ENCODE results near the gene SPECC1. TPM values are rescaled to one million over a fixed set of nuclear protein-coding genes. Genes with fewer than 3 reads are reported as not detected.

The SPECC1 gene
- total and polyA plus RNA-seq, 12 donors, result 19.2 to 96.1 (median 40.3) TPM

DNA sequence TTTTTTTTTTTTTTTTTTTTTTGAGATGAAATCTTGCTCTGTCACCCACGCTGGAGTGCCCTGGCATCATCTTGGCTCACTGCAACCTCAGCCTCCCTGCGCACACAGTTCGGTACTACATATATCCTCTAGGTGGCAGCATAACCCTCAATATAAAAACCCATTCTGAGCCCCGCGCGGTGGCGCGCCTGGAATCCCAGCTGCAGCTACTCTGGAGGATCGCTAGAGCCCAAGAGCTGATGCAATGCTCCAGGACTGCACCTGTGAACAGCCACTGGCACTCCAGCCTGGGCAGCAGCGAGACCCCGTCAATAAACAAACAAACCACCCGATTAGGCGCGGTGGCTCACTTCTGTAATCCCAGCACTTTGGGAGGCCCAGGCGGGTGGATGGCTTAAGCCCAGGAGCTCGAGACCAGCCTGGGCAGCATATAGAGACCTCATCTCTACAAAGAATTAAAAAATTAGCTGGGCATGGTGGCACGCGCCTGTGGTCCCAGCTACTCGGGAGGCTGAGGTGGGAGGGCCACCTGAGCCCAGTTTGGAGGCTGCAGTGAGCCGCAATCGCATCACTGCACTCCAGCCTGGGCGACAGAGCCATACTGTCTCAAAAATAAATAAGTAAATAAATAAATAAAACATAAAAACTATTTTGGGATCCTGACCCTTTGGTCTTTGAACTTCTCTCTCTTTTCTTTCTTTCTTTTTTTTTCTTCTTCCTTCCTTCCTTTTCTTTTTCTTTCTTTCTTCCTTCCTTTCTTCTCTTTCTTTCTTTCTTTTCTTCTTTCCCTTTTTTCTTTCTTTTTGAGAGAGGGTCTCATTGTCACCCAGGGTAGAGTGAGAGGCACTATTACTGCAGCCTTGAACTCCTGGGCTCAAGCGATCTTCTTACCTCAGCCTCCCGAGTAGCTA lies 16.1 kb upstream of the SPECC1 start:
- Histone ChIP-seq H3K27me3 (peaks cover 3% of the 10 kb centered on the region), H3K27ac (no peak overlapping the region), H3K36me3 (replicated peaks in 1 of 2) (no peaks in the 10 kb centered on the region), H3K9me3 (replicated peaks in 1 of 3) (no peaks in the 10 kb centered on the region), H3K4me3 (no peak overlapping the region), H3K4me1 (replicated peaks in 1 of 2) (peaks cover 0 to 4% of the 10 kb centered on the region in 2 donors)
- intact Hi-C loops (cut with DNase I), result loop anchor here in 1 of 2 donors (5.0 to 10.0 kb wide), 2 partner anchors 129 to 322 kb away; no protein-coding TSS in a partner anchor
- DNase-seq, result peak; percentile 82 to 96 (median 91)
- WGBS, 4 donors, result 26 to 31% (median 28%) methylated on average over 21 to 24 of the region's 24 CpGs
- TF ChIP-seq CTCF (IDR thresholded peaks at IDR 0.05) (peak; percentile 62 to 89 (median 81)), POLR2A (IDR thresholded peaks at IDR 0.05) (no peak)

- 76 to 100% (median 87%) methylated on average over 1 of the region's 1 CpG for WGBS, 4 donors
- DNase-seq, result no peak
- intact Hi-C loops (cut with DNase I), result loop anchor here in 1 of 2 donors (10.0 kb wide), 1 partner anchor 319 kb away; no protein-coding TSS in a partner anchor
- Histone ChIP-seq H3K4me3 (no peak overlapping the region), H3K36me3 (replicated peaks in 1 of 2) (no peaks in the 10 kb centered on the region), H3K27ac (no peak overlapping the region), H3K9me3 (replicated peaks in 1 of 3) (no peaks in the 10 kb centered on the region), H3K27me3 (peaks cover 3% of the 10 kb centered on the region), H3K4me1 (replicated peaks in 1 of 2) (peaks cover 0 to 4% of the 10 kb centered on the region in 2 donors)
- no peak for TF ChIP-seq CTCF (IDR thresholded peaks at IDR 0.05)
- TF ChIP-seq POLR2A (IDR thresholded peaks at IDR 0.05), result no peak
Observed at GRCh38 chr17:19996086-19996485, 13.1 kb upstream of the SPECC1 start.

- H3K27me3 ChIP-seq, result peaks cover 3% of the 10 kb centered on the region
- H3K36me3 ChIP-seq (replicated peaks in 1 of 2), result no peaks in the 10 kb centered on the region
- intact Hi-C loops (cut with DNase I), result loop anchor here in 1 of 2 donors (10.0 kb wide), 1 partner anchor 318 kb away; no protein-coding TSS in a partner anchor
- WGBS, 4 donors, result 43 to 56% (median 53%) methylated on average over 5 of the region's 5 CpGs
- H3K4me3 ChIP-seq, result no peak overlapping the region
- H3K27ac ChIP-seq, result no peak overlapping the region
- TF ChIP-seq CTCF (IDR thresholded peaks at IDR 0.05), result no peak
- no peak for TF ChIP-seq POLR2A (IDR thresholded peaks at IDR 0.05)
- peaks cover 0 to 4% of the 10 kb centered on the region in 2 donors for H3K4me1 ChIP-seq (replicated peaks in 1 of 2)
- no peak for DNase-seq
- no peaks in the 10 kb centered on the region for H3K9me3 ChIP-seq (replicated peaks in 1 of 3)
Observed at GRCh38 chr17:19996502-19996901, 12.7 kb upstream of the SPECC1 start.

DNA sequence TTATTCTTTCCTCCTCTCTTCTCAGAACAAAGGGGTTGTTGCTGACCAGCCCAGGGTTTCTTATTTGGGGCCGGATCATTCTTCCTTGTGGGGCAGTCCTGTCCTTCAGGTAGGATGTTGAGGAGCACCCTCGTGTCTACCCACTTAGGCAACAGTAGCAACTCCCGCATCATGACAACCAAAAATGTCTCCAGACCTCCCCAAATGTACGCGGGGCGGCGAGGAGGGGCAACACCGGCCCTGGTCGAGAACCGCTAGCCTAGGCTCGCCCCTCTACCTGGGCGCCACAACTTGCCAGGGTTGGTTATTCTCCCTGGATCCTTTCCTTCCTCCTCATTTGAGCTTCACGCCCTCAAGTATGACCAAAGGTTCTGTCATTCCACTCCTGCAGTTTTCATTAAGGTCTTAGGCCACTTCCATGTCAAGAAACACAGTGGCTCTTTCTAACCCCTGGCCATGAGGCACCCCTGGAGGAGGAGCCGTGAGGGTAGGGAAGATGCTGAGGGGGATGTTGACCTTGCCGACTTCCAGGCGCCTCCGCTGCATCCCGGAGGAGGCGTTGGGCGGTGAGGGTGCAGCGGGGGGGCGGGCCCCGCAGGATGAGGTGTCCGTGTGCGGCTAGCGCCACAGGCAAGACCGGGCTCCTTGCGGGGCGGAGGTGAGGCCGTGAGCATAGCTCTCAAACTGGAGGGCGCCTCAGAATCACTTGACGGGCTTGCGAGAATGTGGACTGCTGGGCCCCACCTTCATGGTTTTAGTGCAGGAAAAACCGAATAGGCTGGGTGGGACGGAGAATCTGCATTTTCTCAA lies 712 bp upstream of the SPECC1 start:
- H3K4me1 ChIP-seq (replicated peaks in 1 of 2), result peaks cover 4 to 8% of the 10 kb centered on the region in 2 donors
- WGBS, 4 donors, result 27 to 59% (median 28%) methylated on average over 18 to 35 of the region's 35 CpGs
- TF ChIP-seq POLR2A (IDR thresholded peaks at IDR 0.05) (no peak), CTCF (IDR thresholded peaks at IDR 0.05) (no peak)
- no peaks in the 10 kb centered on the region for H3K36me3 ChIP-seq (replicated peaks in 1 of 2)
- peak overlapping the region in 2 of 4 donors; percentile 35 to 61 for H3K4me3 ChIP-seq
- intact Hi-C loops (cut with DNase I), result no loop called here
- peak in 3 of 7 donors; percentile 25 to 31 (median 27) for DNase-seq
- peaks cover 24% of the 10 kb centered on the region for H3K27me3 ChIP-seq
- no peak overlapping the region for H3K27ac ChIP-seq
- no peaks in the 10 kb centered on the region for H3K9me3 ChIP-seq (replicated peaks in 1 of 3)

All from adrenal gland (tissue), 12 donors.